Osteoblast (primary cell): Measurements from ENCODE around the gene CUL4A. TPM values are rescaled to one million over a fixed set of nuclear protein-coding genes. Genes with fewer than 3 reads are reported as not detected.
"Not testable (repeated sequence)": the region's sequence is repeated elsewhere in the genome, so short reads cannot be mapped to it uniquely, and the experiment has no call there.

ENCODE experiments used
- DNase-seq: peaks from one replicate; pipeline ENCODE4 v3.0.0; 2011; ENCODE audit warnings: low spot score, mixed read lengths; ENCODE audit not compliant: insufficient read length; ENCODE audit errors: missing footprints
- H2AFZ ChIP-seq: 2 replicates; pipeline ENCODE4 v1.6.0; 2011; ENCODE audit warnings: mild to moderate bottlenecking, low read length
- H3K27ac ChIP-seq: 2 replicates; pipeline ENCODE4 v1.5.1; 2011; ENCODE audit warnings: mild to moderate bottlenecking, low read depth, low read length, moderate library complexity
- H3K27me3 ChIP-seq: 2 replicates; pipeline ENCODE4 v1.6.0; 2012; ENCODE audit warnings: mild to moderate bottlenecking, control low read depth, inconsistent platforms, low read length, moderate library complexity; ENCODE audit not compliant: insufficient read depth
- H3K36me3 ChIP-seq: 2 replicates; pipeline ENCODE4 v1.5.1; 2011; ENCODE audit warnings: mild to moderate bottlenecking, low read length, control low read depth, moderate library complexity; ENCODE audit not compliant: insufficient read depth
- H3K4me1 ChIP-seq: 2 replicates; pipeline ENCODE4 v1.5.1; 2011; ENCODE audit warnings: mild to moderate bottlenecking, low read length, control low read depth, moderate library complexity; ENCODE audit not compliant: insufficient read depth
- H3K4me2 ChIP-seq: 2 replicates; pipeline ENCODE4 v1.6.0; 2011; ENCODE audit warnings: mild to moderate bottlenecking, low read length; ENCODE audit not compliant: insufficient read depth
- H3K4me3 ChIP-seq: fragments of 200-600 bp; sonication (generic); 3 replicates; pipeline ENCODE4 v1.5.1; 2012; ENCODE audit warnings: mild to moderate bottlenecking, low read length, inconsistent platforms; ENCODE audit not compliant: insufficient read depth
- H3K79me2 ChIP-seq: 2 replicates; pipeline ENCODE4 v1.6.0; 2012; ENCODE audit warnings: mild to moderate bottlenecking, low read length, control low read depth, inconsistent platforms; ENCODE audit not compliant: insufficient read depth
- H3K9me3 ChIP-seq: 2 replicates; pipeline ENCODE4 v1.5.1; 2011; ENCODE audit warnings: low read depth, low read length, control low read depth
- H4K20me1 ChIP-seq: 2 replicates; pipeline ENCODE4 v1.6.0; 2012; ENCODE audit warnings: mild to moderate bottlenecking, low read length, control low read depth; ENCODE audit not compliant: insufficient read depth
- CTCF ChIP-seq: IDR thresholded peaks from 2 replicates; pipeline ENCODE4 v1.5.1; 2011; ENCODE audit warnings: mild to moderate bottlenecking, low read depth, low read length, moderate library complexity; ENCODE audit errors: extremely low read depth
- total RNA-seq: library from RNA; depleted of rRNA; stranded (reverse); fragments of >200 nt; gene quantifications from 2 replicates; pipeline ENCODE4 v1.2.3, GENCODE V29; 2012

Gene CUL4A
- total RNA-seq, 1 donor: 128 TPM

- Histone ChIP-seq H3K4me3 (no peak overlapping the region), H4K20me1 (no peaks in the 10 kb centered on the region), H3K4me2 (no peak overlapping the region), H3K36me3 (peaks cover 82% of the 10 kb centered on the region), H3K27me3 (no peaks in the 10 kb centered on the region), H3K79me2 (no peaks in the 10 kb centered on the region), H3K9me3 (no peaks in the 10 kb centered on the region), H3K27ac (no peak overlapping the region), H3K4me1 (no peaks in the 10 kb centered on the region), H2AFZ (no peak overlapping the region)
- no peak for TF ChIP-seq CTCF
- no peak for DNase-seq
These were observed 34.4 kb downstream of the CUL4A start for GRCh38 chr13:113243847-113244246.

- H3K27me3 ChIP-seq: no peaks in the 10 kb centered on the region
- no peak for DNase-seq
- no peak overlapping the region for H3K4me3 ChIP-seq
- H3K79me2 ChIP-seq: no peaks in the 10 kb centered on the region
- peak; percentile 32 for TF ChIP-seq CTCF
- H3K4me1 ChIP-seq: no peaks in the 10 kb centered on the region
- no peaks in the 10 kb centered on the region for H4K20me1 ChIP-seq
- no peak overlapping the region for H3K27ac ChIP-seq
- H3K36me3 ChIP-seq: peaks cover 87% of the 10 kb centered on the region
- H2AFZ ChIP-seq: no peak overlapping the region
- H3K4me2 ChIP-seq: no peak overlapping the region
- H3K9me3 ChIP-seq: no peaks in the 10 kb centered on the region
These were observed 36.7 kb downstream of the CUL4A start for GRCh38 chr13:113245849-113246796.

- Histone ChIP-seq H3K27me3 (no peaks in the 10 kb centered on the region), H3K9me3 (no peaks in the 10 kb centered on the region), H3K4me3 (no peak overlapping the region), H3K4me1 (no peaks in the 10 kb centered on the region), H3K36me3 (peaks cover 90% of the 10 kb centered on the region), H2AFZ (no peak overlapping the region), H4K20me1 (no peaks in the 10 kb centered on the region), H3K79me2 (no peaks in the 10 kb centered on the region), H3K27ac (no peak overlapping the region), H3K4me2 (no peak overlapping the region)
- TF ChIP-seq CTCF: no peak
- DNase-seq: no peak
These were observed 43.2 kb downstream of the CUL4A start for GRCh38 chr13:113252516-113253095.

- not testable (repeated sequence) for H3K9me3 ChIP-seq, H3K27ac ChIP-seq, H3K4me3 ChIP-seq, H4K20me1 ChIP-seq, H3K79me2 ChIP-seq, H3K27me3 ChIP-seq, H2AFZ ChIP-seq, H3K4me1 ChIP-seq, H3K4me2 ChIP-seq, DNase-seq
- peaks cover 73% of the 10 kb centered on the region for H3K36me3 ChIP-seq
These were observed 48.5 kb downstream of the CUL4A start for GRCh38 chr13:113257908-113258307.
